ENCODE measurements around the gene CCDC27.
"Not testable (repeated sequence)": the region's sequence is repeated elsewhere in the genome, so short reads cannot be mapped to it uniquely, and the experiment has no call there.

The CCDC27 gene

GRCh38 chr1:3721955-3722465 lies 30.2 kb upstream of the CCDC27 start:
- H3K27me3 ChIP-seq (ENCODE audit: insufficient read depth, poor library complexity, severe bottlenecking) = no peaks in the 10 kb centered on the region
- DNase-seq (ENCODE audit: low read depth in 1 of 2, low spot score in 1 of 2) = no peak
- no peak overlapping the region for H3K4me3 ChIP-seq (replicated peaks; ENCODE audit: insufficient read depth, low read length)
- no peak overlapping the region for H3K27ac ChIP-seq (replicated peaks)
- no peak for TF ChIP-seq REST (IDR thresholded peaks at IDR 0.05; ENCODE audit: insufficient replicate concordance, low read depth)
- TF ChIP-seq POLR2AphosphoS5 (IDR thresholded peaks at IDR 0.05; ENCODE audit: low read depth) = no peak
- no peak for TF ChIP-seq CTCF (IDR thresholded peaks at IDR 0.05; ENCODE audit: insufficient read depth, low read length)
- no peak for TF ChIP-seq SPI1 (IDR thresholded peaks at IDR 0.05; ENCODE audit: borderline replicate concordance, low read depth)
- no peak for TF ChIP-seq GABPA (IDR thresholded peaks at IDR 0.05; ENCODE audit: low read depth)

- TF ChIP-seq POLR2AphosphoS5 (IDR thresholded peaks at IDR 0.05; ENCODE audit: low read depth) (no peak), GABPA (IDR thresholded peaks at IDR 0.05; ENCODE audit: low read depth) (no peak), REST (IDR thresholded peaks at IDR 0.05; ENCODE audit: insufficient replicate concordance, low read depth) (no peak), CTCF (IDR thresholded peaks at IDR 0.05; ENCODE audit: insufficient read depth, low read length) (no peak), SPI1 (IDR thresholded peaks at IDR 0.05; ENCODE audit: borderline replicate concordance, low read depth) (no peak)
- no peak for DNase-seq (ENCODE audit: low read depth in 1 of 2, low spot score in 1 of 2)
- Histone ChIP-seq H3K27ac (replicated peaks) (no peak overlapping the region), H3K27me3 (ENCODE audit: insufficient read depth, poor library complexity, severe bottlenecking) (peaks cover under 1% of the 10 kb centered on the region), H3K4me3 (replicated peaks; ENCODE audit: insufficient read depth, low read length) (no peak overlapping the region)
Observed at GRCh38 chr1:3722846-3723245, 29.4 kb upstream of the CCDC27 start.

GRCh38 chr1:3724416-3725030 lies 27.7 kb upstream of the CCDC27 start:
- not testable (repeated sequence) for H3K27me3 ChIP-seq (ENCODE audit: insufficient read depth, poor library complexity, severe bottlenecking); H3K4me3 ChIP-seq (replicated peaks; ENCODE audit: insufficient read depth, low read length); H3K27ac ChIP-seq (replicated peaks)
- DNase-seq (ENCODE audit: low read depth in 1 of 2, low spot score in 1 of 2) = peak; percentile 49 to 53
- peak; percentile 94 for TF ChIP-seq CTCF (IDR thresholded peaks at IDR 0.05; ENCODE audit: insufficient read depth, low read length)

GRCh38 chr1:3725366-3725765 lies 26.9 kb upstream of the CCDC27 start:
- no peak overlapping the region for H3K27ac ChIP-seq (replicated peaks)
- no peak overlapping the region for H3K4me3 ChIP-seq (replicated peaks; ENCODE audit: insufficient read depth, low read length)
- TF ChIP-seq POLR2AphosphoS5 (IDR thresholded peaks at IDR 0.05; ENCODE audit: low read depth) = no peak
- TF ChIP-seq SPI1 (IDR thresholded peaks at IDR 0.05; ENCODE audit: borderline replicate concordance, low read depth) = no peak
- TF ChIP-seq CTCF (IDR thresholded peaks at IDR 0.05; ENCODE audit: insufficient read depth, low read length) = no peak
- TF ChIP-seq GABPA (IDR thresholded peaks at IDR 0.05; ENCODE audit: low read depth) = no peak
- no peak for TF ChIP-seq REST (IDR thresholded peaks at IDR 0.05; ENCODE audit: insufficient replicate concordance, low read depth)
- peaks cover 10% of the 10 kb centered on the region for H3K27me3 ChIP-seq (ENCODE audit: insufficient read depth, poor library complexity, severe bottlenecking)
- no peak for DNase-seq (ENCODE audit: low read depth in 1 of 2, low spot score in 1 of 2)

Measured in HL-60 (cell line).